Measurements from ENCODE around the gene ZNF407.

Gene ZNF407

GRCh38 chr18:74937291-74937690 is 339.6 kb downstream of the ZNF407 start:
- DNase-seq (ENCODE audit: low read depth, low spot score): no peak
- H3K36me3 ChIP-seq (ENCODE audit: insufficient read depth, insufficient read length, low read length): no peaks in the 10 kb centered on the region
- H3K4me3 ChIP-seq (ENCODE audit: insufficient read length, low read depth): no peak overlapping the region
- H3K27me3 ChIP-seq (ENCODE audit: insufficient read depth, insufficient read length): no peaks in the 10 kb centered on the region
- no peak overlapping the region for H3K9ac ChIP-seq (ENCODE audit: insufficient read length, low read depth)
- no peaks in the 10 kb centered on the region for H3K4me1 ChIP-seq (ENCODE audit: insufficient read depth, insufficient read length)
- H3K9me3 ChIP-seq (ENCODE audit: insufficient read depth, low read length): no peaks in the 10 kb centered on the region
- TF ChIP-seq ZNF274 (IDR thresholded peaks at IDR 0.05; ENCODE audit: low read depth, low read length) (no peak), SUZ12 (IDR thresholded peaks at IDR 0.05; ENCODE audit: extremely low read depth, insufficient read depth, insufficient read length) (no peak), YY1 (IDR thresholded peaks at IDR 0.05; ENCODE audit: insufficient read depth, insufficient read length) (no peak)

GRCh38 chr18:74940856-74941255 is 343.2 kb downstream of the ZNF407 start:
- no peak for DNase-seq (ENCODE audit: low read depth, low spot score)
- Histone ChIP-seq H3K36me3 (ENCODE audit: insufficient read depth, insufficient read length, low read length) (no peaks in the 10 kb centered on the region), H3K4me1 (ENCODE audit: insufficient read depth, insufficient read length) (no peaks in the 10 kb centered on the region), H3K9me3 (ENCODE audit: insufficient read depth, low read length) (no peaks in the 10 kb centered on the region), H3K4me3 (ENCODE audit: insufficient read length, low read depth) (no peak overlapping the region), H3K9ac (ENCODE audit: insufficient read length, low read depth) (no peak overlapping the region), H3K27me3 (ENCODE audit: insufficient read depth, insufficient read length) (no peaks in the 10 kb centered on the region)
- TF ChIP-seq SUZ12 (IDR thresholded peaks at IDR 0.05; ENCODE audit: extremely low read depth, insufficient read depth, insufficient read length) (no peak), YY1 (IDR thresholded peaks at IDR 0.05; ENCODE audit: insufficient read depth, insufficient read length) (no peak), ZNF274 (IDR thresholded peaks at IDR 0.05; ENCODE audit: low read depth, low read length) (no peak)

- H3K4me1 ChIP-seq (ENCODE audit: insufficient read depth, insufficient read length): no peaks in the 10 kb centered on the region
- TF ChIP-seq SUZ12 (IDR thresholded peaks at IDR 0.05; ENCODE audit: extremely low read depth, insufficient read depth, insufficient read length): no peak
- TF ChIP-seq YY1 (IDR thresholded peaks at IDR 0.05; ENCODE audit: insufficient read depth, insufficient read length): no peak
- no peak for TF ChIP-seq ZNF274 (IDR thresholded peaks at IDR 0.05; ENCODE audit: low read depth, low read length)
- no peak overlapping the region for H3K4me3 ChIP-seq (ENCODE audit: insufficient read length, low read depth)
- no peaks in the 10 kb centered on the region for H3K9me3 ChIP-seq (ENCODE audit: insufficient read depth, low read length)
- H3K36me3 ChIP-seq (ENCODE audit: insufficient read depth, insufficient read length, low read length): no peaks in the 10 kb centered on the region
- no peak for DNase-seq (ENCODE audit: low read depth, low spot score)
- H3K27me3 ChIP-seq (ENCODE audit: insufficient read depth, insufficient read length): no peaks in the 10 kb centered on the region
- no peak overlapping the region for H3K9ac ChIP-seq (ENCODE audit: insufficient read length, low read depth)
Observed at GRCh38 chr18:74942319-74942910, 344.7 kb downstream of the ZNF407 start.

DNA sequence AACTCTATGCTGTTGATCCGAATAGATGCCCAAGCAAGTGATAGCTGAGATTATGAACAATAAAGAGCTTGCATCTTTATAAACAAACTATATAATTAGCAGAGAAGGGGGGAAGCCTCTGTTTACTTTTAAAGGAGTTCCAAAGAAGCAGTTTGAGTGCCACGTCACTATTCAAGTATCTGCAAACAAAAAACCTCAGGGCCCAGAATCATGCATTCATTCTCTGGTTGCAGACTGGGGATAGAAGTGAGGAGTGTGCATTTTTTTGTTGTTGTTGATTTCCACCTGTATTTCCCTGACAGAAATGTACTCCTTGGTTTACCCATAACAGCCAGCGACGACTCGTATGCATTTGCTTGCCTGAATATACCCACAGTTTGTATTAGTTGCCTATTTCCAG is 347.0 kb downstream of the ZNF407 start:
- TF ChIP-seq SUZ12 (IDR thresholded peaks at IDR 0.05; ENCODE audit: extremely low read depth, insufficient read depth, insufficient read length) (no peak), YY1 (IDR thresholded peaks at IDR 0.05; ENCODE audit: insufficient read depth, insufficient read length) (no peak), ZNF274 (IDR thresholded peaks at IDR 0.05; ENCODE audit: low read depth, low read length) (no peak)
- H3K36me3 ChIP-seq (ENCODE audit: insufficient read depth, insufficient read length, low read length): no peaks in the 10 kb centered on the region
- no peaks in the 10 kb centered on the region for H3K4me1 ChIP-seq (ENCODE audit: insufficient read depth, insufficient read length)
- no peak overlapping the region for H3K9ac ChIP-seq (ENCODE audit: insufficient read length, low read depth)
- no peak overlapping the region for H3K4me3 ChIP-seq (ENCODE audit: insufficient read length, low read depth)
- DNase-seq (ENCODE audit: low read depth, low spot score): no peak
- H3K27me3 ChIP-seq (ENCODE audit: insufficient read depth, insufficient read length): no peaks in the 10 kb centered on the region
- no peaks in the 10 kb centered on the region for H3K9me3 ChIP-seq (ENCODE audit: insufficient read depth, low read length)

DNA sequence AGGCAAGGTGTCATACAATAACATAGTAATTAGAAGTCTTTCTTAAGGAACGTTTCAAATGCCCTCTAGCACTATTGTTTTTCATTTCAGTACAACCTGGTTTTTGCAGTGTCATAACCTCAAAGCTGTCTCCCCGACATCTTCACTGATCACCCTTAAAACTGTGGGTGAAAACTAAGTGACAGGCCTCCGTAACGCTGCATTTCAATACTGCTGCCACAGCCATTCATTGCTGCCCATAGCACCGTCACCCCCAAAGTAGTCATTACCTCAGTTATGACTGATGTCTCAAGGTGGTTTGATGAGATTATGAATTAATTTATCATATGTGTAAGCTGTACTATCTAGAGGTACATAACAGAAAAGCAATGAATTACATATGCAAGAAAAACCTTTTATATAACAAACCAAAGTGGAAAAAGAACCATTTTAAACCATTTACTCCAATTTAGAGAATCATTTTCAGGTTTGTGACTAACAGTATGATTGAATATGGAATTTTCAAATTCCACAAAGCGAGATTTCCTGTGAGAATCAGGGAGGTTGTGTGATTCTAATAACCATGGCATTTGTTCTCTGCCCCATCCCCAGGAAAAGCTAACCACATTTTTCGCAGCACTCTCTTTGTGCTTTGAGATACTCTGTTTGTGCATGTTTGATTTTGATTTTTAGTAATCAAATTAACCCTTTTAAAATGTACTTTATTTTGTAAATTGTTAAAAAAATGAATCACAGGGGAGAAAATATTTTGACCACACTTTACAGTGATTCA is 348.3 kb downstream of the ZNF407 start:
- Histone ChIP-seq H3K27me3 (ENCODE audit: insufficient read depth, insufficient read length) (no peaks in the 10 kb centered on the region), H3K4me1 (ENCODE audit: insufficient read depth, insufficient read length) (no peaks in the 10 kb centered on the region), H3K9ac (ENCODE audit: insufficient read length, low read depth) (no peak overlapping the region), H3K9me3 (ENCODE audit: insufficient read depth, low read length) (no peaks in the 10 kb centered on the region), H3K36me3 (ENCODE audit: insufficient read depth, insufficient read length, low read length) (no peaks in the 10 kb centered on the region), H3K4me3 (ENCODE audit: insufficient read length, low read depth) (no peak overlapping the region)
- TF ChIP-seq ZNF274 (IDR thresholded peaks at IDR 0.05; ENCODE audit: low read depth, low read length): no peak
- TF ChIP-seq SUZ12 (IDR thresholded peaks at IDR 0.05; ENCODE audit: extremely low read depth, insufficient read depth, insufficient read length): no peak
- TF ChIP-seq YY1 (IDR thresholded peaks at IDR 0.05; ENCODE audit: insufficient read depth, insufficient read length): no peak
- DNase-seq (ENCODE audit: low read depth, low spot score): no peak

- DNase-seq (ENCODE audit: low read depth, low spot score): no peak
- Histone ChIP-seq H3K4me3 (ENCODE audit: insufficient read length, low read depth) (no peak overlapping the region), H3K36me3 (ENCODE audit: insufficient read depth, insufficient read length, low read length) (no peaks in the 10 kb centered on the region), H3K9ac (ENCODE audit: insufficient read length, low read depth) (no peak overlapping the region), H3K27me3 (ENCODE audit: insufficient read depth, insufficient read length) (no peaks in the 10 kb centered on the region), H3K9me3 (ENCODE audit: insufficient read depth, low read length) (no peaks in the 10 kb centered on the region), H3K4me1 (ENCODE audit: insufficient read depth, insufficient read length) (no peaks in the 10 kb centered on the region)
- TF ChIP-seq ZNF274 (IDR thresholded peaks at IDR 0.05; ENCODE audit: low read depth, low read length) (no peak), YY1 (IDR thresholded peaks at IDR 0.05; ENCODE audit: insufficient read depth, insufficient read length) (no peak), SUZ12 (IDR thresholded peaks at IDR 0.05; ENCODE audit: extremely low read depth, insufficient read depth, insufficient read length) (no peak)
Observed at GRCh38 chr18:74946646-74947375, 349.1 kb downstream of the ZNF407 start.

GRCh38 chr18:74947417-74947816 is 349.7 kb downstream of the ZNF407 start:
- H3K4me3 ChIP-seq (ENCODE audit: insufficient read length, low read depth): no peak overlapping the region
- TF ChIP-seq ZNF274 (IDR thresholded peaks at IDR 0.05; ENCODE audit: low read depth, low read length) (no peak), SUZ12 (IDR thresholded peaks at IDR 0.05; ENCODE audit: extremely low read depth, insufficient read depth, insufficient read length) (no peak), YY1 (IDR thresholded peaks at IDR 0.05; ENCODE audit: insufficient read depth, insufficient read length) (no peak)
- H3K9me3 ChIP-seq (ENCODE audit: insufficient read depth, low read length): no peaks in the 10 kb centered on the region
- no peaks in the 10 kb centered on the region for H3K27me3 ChIP-seq (ENCODE audit: insufficient read depth, insufficient read length)
- H3K4me1 ChIP-seq (ENCODE audit: insufficient read depth, insufficient read length): no peaks in the 10 kb centered on the region
- no peaks in the 10 kb centered on the region for H3K36me3 ChIP-seq (ENCODE audit: insufficient read depth, insufficient read length, low read length)
- no peak for DNase-seq (ENCODE audit: low read depth, low spot score)
- no peak overlapping the region for H3K9ac ChIP-seq (ENCODE audit: insufficient read length, low read depth)

All from NT2/D1 (cell line).